Measurements from ENCODE around the gene MAMDC2. TPM values are rescaled to one million over a fixed set of nuclear protein-coding genes. Genes with fewer than 3 reads are reported as not detected.

The MAMDC2 gene
- total RNA-seq, 2 donors from 2014 or later = not detected

DNA sequence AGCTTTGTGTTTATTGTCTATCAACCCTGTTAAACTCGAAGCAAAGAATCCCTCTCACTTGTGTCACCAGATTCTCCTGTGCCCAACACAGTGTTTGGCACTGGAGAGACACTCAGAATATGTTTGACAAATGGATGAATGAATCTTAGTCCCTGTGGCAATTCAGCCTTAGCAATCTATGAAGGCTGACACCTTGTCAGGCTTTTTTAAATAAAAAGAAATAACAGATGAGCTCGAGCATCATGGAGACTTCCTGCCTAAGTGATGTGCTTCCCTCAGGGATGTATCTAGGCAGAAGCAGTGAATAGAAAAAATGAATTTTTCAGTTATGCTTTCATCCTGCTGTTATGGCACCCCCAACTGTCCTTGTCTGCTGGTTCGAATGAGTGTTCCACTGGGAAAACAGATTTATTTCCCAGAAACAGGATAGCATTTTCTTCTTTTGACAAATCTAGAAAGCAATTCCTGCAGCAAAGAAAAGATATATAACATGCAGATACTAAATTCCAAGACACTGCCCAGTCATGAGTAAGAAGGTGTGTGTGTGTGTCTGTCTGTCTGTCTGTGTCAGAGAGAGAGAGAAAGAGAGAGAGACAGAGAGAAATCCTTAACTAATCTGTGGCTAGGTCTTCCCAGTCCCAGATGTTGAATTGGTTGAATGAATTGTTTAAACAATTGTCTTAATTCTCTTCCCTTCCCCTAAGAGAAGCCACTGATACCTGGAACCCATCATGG lies 16.7 kb downstream of the MAMDC2 start:
- DNase-seq (no peak), ATAC-seq (replicated peaks in 1 of 2) (no peak)
- H3K36me3 Mint-ChIP-seq (ENCODE audit: insufficient read depth in 2 of 2) = no peaks in the 10 kb centered on the region
- H3K4me3 Mint-ChIP-seq = no peak overlapping the region
- H3K9me3 Mint-ChIP-seq = no peaks in the 10 kb centered on the region
- peaks cover 13% of the 10 kb centered on the region for H3K27me3 Mint-ChIP-seq (ENCODE audit: low read depth)
- H3K4me1 Mint-ChIP-seq (ENCODE audit: low read depth) = no peaks in the 10 kb centered on the region
- no peak overlapping the region for H3K27ac Mint-ChIP-seq

- Mint-ChIP-seq H3K4me1 (ENCODE audit: low read depth) (no peaks in the 10 kb centered on the region), H3K27me3 (ENCODE audit: low read depth) (peaks cover 16% of the 10 kb centered on the region), H3K9me3 (no peaks in the 10 kb centered on the region), H3K36me3 (ENCODE audit: insufficient read depth in 2 of 2) (no peaks in the 10 kb centered on the region), H3K27ac (no peak overlapping the region), H3K4me3 (no peak overlapping the region)
- DNase-seq (no peak), ATAC-seq (replicated peaks in 1 of 2) (peak in 1 of 2 donors; percentile 47)
Measured at GRCh38 chr9:70060883-70061507, 17.3 kb downstream of the MAMDC2 start.

GRCh38 chr9:70061776-70062175 lies 18.1 kb downstream of the MAMDC2 start:
- H3K27me3 Mint-ChIP-seq (ENCODE audit: low read depth) = peaks cover 23% of the 10 kb centered on the region
- ATAC-seq (replicated peaks in 1 of 2) = no peak
- DNase-seq = no peak
- no peaks in the 10 kb centered on the region for H3K4me1 Mint-ChIP-seq (ENCODE audit: low read depth)
- peaks cover 0 to 2% of the 10 kb centered on the region in 2 donors for H3K9me3 Mint-ChIP-seq
- H3K4me3 Mint-ChIP-seq = no peak overlapping the region
- no peak overlapping the region for H3K27ac Mint-ChIP-seq
- H3K36me3 Mint-ChIP-seq (ENCODE audit: insufficient read depth in 2 of 2) = no peaks in the 10 kb centered on the region

- no peak overlapping the region for H3K27ac Mint-ChIP-seq
- no peaks in the 10 kb centered on the region for H3K36me3 Mint-ChIP-seq (ENCODE audit: insufficient read depth in 2 of 2)
- no peak overlapping the region for H3K4me3 Mint-ChIP-seq
- no peak for ATAC-seq (replicated peaks in 1 of 2)
- peaks cover 19% of the 10 kb centered on the region for H3K27me3 Mint-ChIP-seq (ENCODE audit: low read depth)
- peaks cover 0 to 2% of the 10 kb centered on the region in 2 donors for H3K9me3 Mint-ChIP-seq
- no peaks in the 10 kb centered on the region for H3K4me1 Mint-ChIP-seq (ENCODE audit: low read depth)
- DNase-seq = no peak
Measured at GRCh38 chr9:70064496-70064895, 20.8 kb downstream of the MAMDC2 start.

GRCh38 chr9:70065572-70065971 lies 21.9 kb downstream of the MAMDC2 start:
- peaks cover 0 to 2% of the 10 kb centered on the region in 2 donors for H3K9me3 Mint-ChIP-seq
- ATAC-seq (replicated peaks in 1 of 2) (no peak), DNase-seq (no peak)
- H3K27ac Mint-ChIP-seq = no peak overlapping the region
- no peaks in the 10 kb centered on the region for H3K4me1 Mint-ChIP-seq (ENCODE audit: low read depth)
- peaks cover 22% of the 10 kb centered on the region for H3K27me3 Mint-ChIP-seq (ENCODE audit: low read depth)
- H3K36me3 Mint-ChIP-seq (ENCODE audit: insufficient read depth in 2 of 2) = no peaks in the 10 kb centered on the region
- H3K4me3 Mint-ChIP-seq = no peak overlapping the region

- Mint-ChIP-seq H3K27ac (no peak overlapping the region), H3K27me3 (ENCODE audit: low read depth) (peaks cover 22% of the 10 kb centered on the region), H3K36me3 (ENCODE audit: insufficient read depth in 2 of 2) (no peaks in the 10 kb centered on the region), H3K4me3 (no peak overlapping the region), H3K9me3 (peaks cover 0 to 2% of the 10 kb centered on the region in 2 donors), H3K4me1 (ENCODE audit: low read depth) (no peaks in the 10 kb centered on the region)
- DNase-seq (no peak), ATAC-seq (replicated peaks in 1 of 2) (no peak)
Measured at GRCh38 chr9:70066418-70066817, 22.8 kb downstream of the MAMDC2 start.

DNA sequence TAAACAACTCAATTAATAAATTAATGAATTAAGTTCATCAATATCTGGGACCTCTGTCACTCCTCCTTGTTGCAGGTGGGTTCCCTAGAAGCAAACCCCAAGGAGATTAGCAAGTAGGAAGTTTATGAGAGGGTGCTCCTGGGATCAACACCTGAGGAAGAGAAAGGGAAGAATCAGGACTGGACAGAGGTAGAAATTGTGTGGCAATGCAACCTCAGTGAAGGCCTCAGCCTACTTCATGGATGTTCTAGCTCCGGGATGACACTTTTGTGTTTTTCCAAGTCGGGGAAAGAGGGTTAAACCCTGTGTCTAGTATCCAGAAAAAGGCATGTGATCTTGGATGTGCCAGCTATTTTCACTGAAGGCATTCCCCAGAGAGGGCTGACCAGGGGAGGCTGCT lies 23.2 kb downstream of the MAMDC2 start:
- DNase-seq (no peak), ATAC-seq (replicated peaks in 1 of 2) (no peak)
- Mint-ChIP-seq H3K27ac (no peak overlapping the region), H3K9me3 (peaks cover 0 to 2% of the 10 kb centered on the region in 2 donors), H3K4me1 (ENCODE audit: low read depth) (no peaks in the 10 kb centered on the region), H3K27me3 (ENCODE audit: low read depth) (peaks cover 22% of the 10 kb centered on the region), H3K4me3 (no peak overlapping the region), H3K36me3 (ENCODE audit: insufficient read depth in 2 of 2) (no peaks in the 10 kb centered on the region)

DNA sequence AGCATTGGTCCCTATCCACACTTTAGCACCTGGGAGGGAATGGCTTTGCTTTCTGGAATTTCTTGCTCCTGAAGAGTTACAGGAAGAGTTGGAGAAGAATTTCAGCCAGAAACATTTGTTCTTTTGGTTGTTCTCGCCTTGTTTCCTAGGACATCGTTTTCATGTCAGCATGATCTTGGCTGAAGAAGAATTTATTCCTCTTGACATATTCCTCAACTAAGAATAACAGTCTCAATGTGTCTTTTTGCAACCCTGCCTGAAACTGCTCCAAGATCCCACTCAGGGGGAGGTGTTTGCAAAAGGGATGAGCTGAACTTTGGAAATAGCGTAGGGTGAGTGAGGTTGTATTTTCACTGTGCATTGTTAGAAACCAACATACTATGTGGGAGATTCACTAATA lies 26.1 kb downstream of the MAMDC2 start:
- Mint-ChIP-seq H3K9me3 (peaks cover 0 to 2% of the 10 kb centered on the region in 2 donors), H3K36me3 (ENCODE audit: insufficient read depth in 2 of 2) (no peaks in the 10 kb centered on the region), H3K4me3 (no peak overlapping the region), H3K27ac (no peak overlapping the region), H3K27me3 (ENCODE audit: low read depth) (peaks cover 16% of the 10 kb centered on the region), H3K4me1 (ENCODE audit: low read depth) (no peaks in the 10 kb centered on the region)
- no peak for ATAC-seq (replicated peaks in 1 of 2)
- no peak for DNase-seq

GRCh38 chr9:70073193-70073592 lies 29.5 kb downstream of the MAMDC2 start:
- Mint-ChIP-seq H3K4me1 (ENCODE audit: low read depth) (no peaks in the 10 kb centered on the region), H3K4me3 (no peak overlapping the region), H3K9me3 (no peaks in the 10 kb centered on the region), H3K27ac (no peak overlapping the region), H3K36me3 (ENCODE audit: insufficient read depth in 2 of 2) (no peaks in the 10 kb centered on the region), H3K27me3 (ENCODE audit: low read depth) (peaks cover 6% of the 10 kb centered on the region)
- DNase-seq (no peak), ATAC-seq (replicated peaks in 1 of 2) (no peak)

GRCh38 chr9:70073756-70074155 lies 30.1 kb downstream of the MAMDC2 start:
- Mint-ChIP-seq H3K27ac (no peak overlapping the region), H3K9me3 (no peaks in the 10 kb centered on the region), H3K4me3 (no peak overlapping the region), H3K4me1 (ENCODE audit: low read depth) (no peaks in the 10 kb centered on the region), H3K27me3 (ENCODE audit: low read depth) (peaks cover 6% of the 10 kb centered on the region), H3K36me3 (ENCODE audit: insufficient read depth in 2 of 2) (no peaks in the 10 kb centered on the region)
- DNase-seq (no peak), ATAC-seq (replicated peaks in 1 of 2) (no peak)

GRCh38 chr9:70076678-70077077 lies 33.0 kb downstream of the MAMDC2 start:
- no peaks in the 10 kb centered on the region for H3K4me1 Mint-ChIP-seq (ENCODE audit: low read depth)
- no peak for DNase-seq
- H3K4me3 Mint-ChIP-seq = no peak overlapping the region
- no peak for ATAC-seq (replicated peaks in 1 of 2)
- peaks cover 15% of the 10 kb centered on the region for H3K27me3 Mint-ChIP-seq (ENCODE audit: low read depth)
- H3K36me3 Mint-ChIP-seq (ENCODE audit: insufficient read depth in 2 of 2) = no peaks in the 10 kb centered on the region
- H3K9me3 Mint-ChIP-seq = no peaks in the 10 kb centered on the region
- no peak overlapping the region for H3K27ac Mint-ChIP-seq

DNA sequence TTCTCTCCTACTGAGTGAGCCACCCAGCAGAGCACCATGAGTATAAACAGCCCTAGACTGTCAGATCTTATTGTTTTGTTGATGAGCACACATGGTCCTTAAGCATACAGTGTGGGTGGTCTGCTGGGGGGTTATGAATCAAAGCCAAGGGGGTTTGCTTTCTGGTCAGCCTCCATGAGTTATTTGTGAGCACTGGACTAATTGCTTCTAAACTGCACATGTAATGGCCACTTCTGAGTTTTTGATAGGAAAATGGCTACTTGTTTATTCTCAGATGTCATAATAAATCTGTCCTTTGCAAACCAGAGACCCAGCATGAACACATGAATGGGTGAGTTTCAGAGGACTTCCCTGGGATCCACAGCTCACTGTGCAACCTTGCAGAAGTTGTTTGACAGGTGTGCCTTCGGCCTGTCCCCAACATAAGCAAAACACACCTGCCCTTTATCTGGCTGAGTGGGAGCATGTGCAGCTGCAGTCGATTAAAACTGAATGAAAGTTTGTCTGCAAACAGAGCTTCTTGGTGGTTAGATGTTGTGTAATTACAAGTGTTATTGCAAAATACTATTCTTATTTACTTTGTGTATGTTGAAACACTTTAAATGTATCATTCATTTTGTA lies 35.9 kb downstream of the MAMDC2 start:
- DNase-seq (no peak), ATAC-seq (replicated peaks in 1 of 2) (no peak)
- Mint-ChIP-seq H3K9me3 (no peaks in the 10 kb centered on the region), H3K27me3 (ENCODE audit: low read depth) (peaks cover 23% of the 10 kb centered on the region), H3K4me1 (ENCODE audit: low read depth) (no peaks in the 10 kb centered on the region), H3K36me3 (ENCODE audit: insufficient read depth in 2 of 2) (no peaks in the 10 kb centered on the region), H3K4me3 (no peak overlapping the region), H3K27ac (no peak overlapping the region)

DNA sequence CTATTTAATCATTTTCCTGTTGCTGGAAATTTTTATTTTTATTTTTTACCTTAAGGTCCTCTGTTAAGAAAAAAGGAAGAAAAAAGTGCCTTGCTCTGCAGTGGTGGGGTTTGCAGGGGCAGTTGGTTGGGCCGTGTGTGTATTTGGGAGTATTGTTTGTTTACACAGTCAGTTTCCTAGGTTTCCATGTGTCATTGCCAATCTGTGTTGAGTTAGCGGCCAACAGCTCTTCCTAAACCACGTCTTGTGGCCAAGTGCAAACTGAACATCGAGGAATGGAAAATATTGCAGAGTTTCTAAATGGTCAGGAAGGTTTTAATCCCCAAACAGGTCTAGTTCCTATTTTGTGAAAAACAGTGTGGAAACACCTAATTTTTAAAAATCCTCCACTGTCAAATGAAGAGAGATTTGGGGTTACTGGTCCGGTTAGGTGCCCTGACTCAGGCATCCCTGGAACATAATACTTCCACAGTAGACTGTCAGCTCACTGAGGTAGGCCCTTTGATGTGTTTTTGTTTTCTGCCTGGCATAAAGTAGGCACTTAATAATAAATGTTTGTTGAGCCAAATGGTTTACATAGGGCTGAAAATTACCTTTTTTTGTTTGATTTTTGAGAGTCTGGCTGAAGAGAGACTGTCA lies 37.0 kb downstream of the MAMDC2 start:
- Mint-ChIP-seq H3K4me1 (ENCODE audit: low read depth) (no peaks in the 10 kb centered on the region), H3K27ac (peak overlapping the region; percentile 10), H3K9me3 (no peaks in the 10 kb centered on the region), H3K36me3 (ENCODE audit: insufficient read depth in 2 of 2) (no peaks in the 10 kb centered on the region), H3K4me3 (no peak overlapping the region), H3K27me3 (ENCODE audit: low read depth) (peaks cover 23% of the 10 kb centered on the region)
- no peak for DNase-seq
- no peak for ATAC-seq (replicated peaks in 1 of 2)
